Vagina (tissue), 2 donors: ENCODE data around the gene PCDH20. TPM values are rescaled to one million over a fixed set of nuclear protein-coding genes. Genes with fewer than 3 reads are reported as not detected.

ENCODE experiments used
- DNase-seq, 2 donors: peaks; one replicate each; pipeline ENCODE4 v3.0.0-alpha.2; 2017; ENCODE audit errors: extremely low spot score in 2 of 2
- H3K27ac ChIP-seq: fragments of 200-600 bp; sonication (generic); one replicate; pipeline ENCODE4 v1.5.1; 2019
- H3K27me3 ChIP-seq: fragments of 200-600 bp; sonication (generic); one replicate; pipeline ENCODE4 v1.5.1; 2019
- H3K36me3 ChIP-seq, 2 donors: fragments of 200-600 bp; sonication (generic); one replicate each; pipeline ENCODE4 v1.5.1; 2017 to 2019
- H3K4me1 ChIP-seq: fragments of 200-600 bp; sonication (generic); one replicate; pipeline ENCODE4 v1.5.1; 2019
- H3K4me3 ChIP-seq, 2 donors: fragments of 200-600 bp; sonication (generic); 1 replicate in 1 of 2; 2 replicates in 1 of 2; pipeline ENCODE4 v1.5.1; 2016 to 2019
- H3K9me3 ChIP-seq: fragments of 200-600 bp; sonication (generic); one replicate; pipeline ENCODE4 v1.5.1; 2019
- POLR2A ChIP-seq, 2 donors: fragments of 450-650 bp; IDR thresholded peaks; one replicate each; pipeline ENCODE4 v1.6.1; 2017; ENCODE audit warnings: antibody characterized with exemption in 2 of 2, mild to moderate bottlenecking in 2 of 2, moderate library complexity in 2 of 2
- POLR2AphosphoS5 ChIP-seq, 2 donors: sonication (generic); formaldehyde crosslinking; IDR thresholded peaks; one replicate each; pipeline ENCODE4 v1.9.0; 2017; ENCODE audit warnings: antibody characterized with exemption in 2 of 2, mild to moderate bottlenecking in 2 of 2, low read depth in 1 of 2; ENCODE audit not compliant: insufficient read depth in 1 of 2
- intact Hi-C: fragments of 100-400 bp; cut with DNase I; formaldehyde crosslinking; loops from one replicate; pipeline ENCODE4 v1.15.1; 2023
- total RNA-seq: library from RNA; depleted of rRNA; stranded (reverse); fragments of >200 nt; gene quantifications from one replicate; pipeline ENCODE4 v1.2.3, GENCODE V29; 2016
- TF ChIP-seq, protein P1 (sequence below), 3 experiments: fragments of 450-650 bp in 2 of 3; fragments of 200-600 bp in 1 of 3; sonication (generic) in 1 of 3; IDR thresholded peaks; one replicate each; pipeline ENCODE4 v1.5.1; 2017 to 2019; ENCODE audit warnings: antibody characterized with exemption in 3 of 3, mild to moderate bottlenecking in 2 of 3, moderate library complexity in 2 of 3

Gene PCDH20, protein sequence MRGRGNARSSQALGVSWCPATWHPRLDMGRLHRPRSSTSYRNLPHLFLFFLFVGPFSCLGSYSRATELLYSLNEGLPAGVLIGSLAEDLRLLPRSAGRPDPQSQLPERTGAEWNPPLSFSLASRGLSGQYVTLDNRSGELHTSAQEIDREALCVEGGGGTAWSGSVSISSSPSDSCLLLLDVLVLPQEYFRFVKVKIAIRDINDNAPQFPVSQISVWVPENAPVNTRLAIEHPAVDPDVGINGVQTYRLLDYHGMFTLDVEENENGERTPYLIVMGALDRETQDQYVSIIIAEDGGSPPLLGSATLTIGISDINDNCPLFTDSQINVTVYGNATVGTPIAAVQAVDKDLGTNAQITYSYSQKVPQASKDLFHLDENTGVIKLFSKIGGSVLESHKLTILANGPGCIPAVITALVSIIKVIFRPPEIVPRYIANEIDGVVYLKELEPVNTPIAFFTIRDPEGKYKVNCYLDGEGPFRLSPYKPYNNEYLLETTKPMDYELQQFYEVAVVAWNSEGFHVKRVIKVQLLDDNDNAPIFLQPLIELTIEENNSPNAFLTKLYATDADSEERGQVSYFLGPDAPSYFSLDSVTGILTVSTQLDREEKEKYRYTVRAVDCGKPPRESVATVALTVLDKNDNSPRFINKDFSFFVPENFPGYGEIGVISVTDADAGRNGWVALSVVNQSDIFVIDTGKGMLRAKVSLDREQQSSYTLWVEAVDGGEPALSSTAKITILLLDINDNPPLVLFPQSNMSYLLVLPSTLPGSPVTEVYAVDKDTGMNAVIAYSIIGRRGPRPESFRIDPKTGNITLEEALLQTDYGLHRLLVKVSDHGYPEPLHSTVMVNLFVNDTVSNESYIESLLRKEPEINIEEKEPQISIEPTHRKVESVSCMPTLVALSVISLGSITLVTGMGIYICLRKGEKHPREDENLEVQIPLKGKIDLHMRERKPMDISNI
- 0.98 TPM for total RNA-seq

DNA sequence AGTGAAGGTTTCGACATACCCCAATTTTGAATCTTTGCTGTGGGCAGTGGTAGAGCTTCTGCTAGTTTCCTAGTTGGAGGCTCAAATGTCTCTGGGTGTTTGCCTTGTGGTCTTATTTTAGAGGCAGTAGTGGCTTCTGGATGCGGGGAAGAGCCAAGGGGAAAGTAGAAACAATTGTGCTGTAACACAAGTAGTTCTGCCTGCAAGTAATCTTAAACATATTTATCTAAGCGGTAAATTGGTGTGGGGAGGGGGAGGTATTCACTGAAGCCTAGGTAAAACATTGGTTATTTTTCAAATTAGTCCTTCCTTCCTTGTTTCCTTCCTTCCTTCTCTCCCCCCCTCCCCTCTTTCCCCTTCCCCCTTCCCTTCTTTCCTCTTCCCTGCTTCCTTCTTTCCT, at the start of gene PCDH20:
TSS of gene PCDH20 (minus strand) at position 101 of the 400 bp plus-strand sequence. CDS start 691 bp downstream, outside the sequence.
- H3K27ac ChIP-seq: no peak within 1 kb of the TSS
- intact Hi-C loops: no loop called here

DNA sequence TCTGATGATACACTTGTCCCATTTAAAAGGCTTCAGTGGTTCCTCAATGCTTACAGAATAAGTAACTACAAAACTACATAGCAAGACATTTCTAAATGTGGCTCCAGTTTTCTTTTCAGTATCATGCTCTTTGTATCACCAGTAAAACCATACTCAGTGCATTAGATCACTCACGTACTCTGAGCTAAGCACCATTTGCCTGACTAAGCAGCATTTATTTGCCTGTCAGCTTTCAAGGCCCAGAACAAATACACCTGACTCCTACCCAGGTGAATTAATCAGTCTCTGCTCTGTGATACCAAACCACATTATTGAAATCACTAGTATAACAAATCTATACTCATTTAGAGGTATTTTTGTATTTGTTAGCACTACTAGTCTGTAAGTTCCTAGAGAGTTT, 47.4 kb upstream of the PCDH20 start:
- no peak overlapping the region for H3K27ac ChIP-seq
- H3K9me3 ChIP-seq: no peaks in the 10 kb centered on the region
- H3K27me3 ChIP-seq: no peaks in the 10 kb centered on the region
- H3K36me3 ChIP-seq: no peaks in the 10 kb centered on the region
- no peak for DNase-seq
- intact Hi-C loops: no loop called here
- no peak overlapping the region for H3K4me3 ChIP-seq
- TF ChIP-seq POLR2AphosphoS5 (IDR thresholded peaks at IDR 0.05; ENCODE audit: insufficient read depth in 1 of 2, low read depth in 1 of 2) (no peak), POLR2A (IDR thresholded peaks at IDR 0.05) (no peak)
- TF ChIP-seq, protein P1, sequence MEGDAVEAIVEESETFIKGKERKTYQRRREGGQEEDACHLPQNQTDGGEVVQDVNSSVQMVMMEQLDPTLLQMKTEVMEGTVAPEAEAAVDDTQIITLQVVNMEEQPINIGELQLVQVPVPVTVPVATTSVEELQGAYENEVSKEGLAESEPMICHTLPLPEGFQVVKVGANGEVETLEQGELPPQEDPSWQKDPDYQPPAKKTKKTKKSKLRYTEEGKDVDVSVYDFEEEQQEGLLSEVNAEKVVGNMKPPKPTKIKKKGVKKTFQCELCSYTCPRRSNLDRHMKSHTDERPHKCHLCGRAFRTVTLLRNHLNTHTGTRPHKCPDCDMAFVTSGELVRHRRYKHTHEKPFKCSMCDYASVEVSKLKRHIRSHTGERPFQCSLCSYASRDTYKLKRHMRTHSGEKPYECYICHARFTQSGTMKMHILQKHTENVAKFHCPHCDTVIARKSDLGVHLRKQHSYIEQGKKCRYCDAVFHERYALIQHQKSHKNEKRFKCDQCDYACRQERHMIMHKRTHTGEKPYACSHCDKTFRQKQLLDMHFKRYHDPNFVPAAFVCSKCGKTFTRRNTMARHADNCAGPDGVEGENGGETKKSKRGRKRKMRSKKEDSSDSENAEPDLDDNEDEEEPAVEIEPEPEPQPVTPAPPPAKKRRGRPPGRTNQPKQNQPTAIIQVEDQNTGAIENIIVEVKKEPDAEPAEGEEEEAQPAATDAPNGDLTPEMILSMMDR (IDR thresholded peaks at IDR 0.05): no peak
- no peaks in the 10 kb centered on the region for H3K4me1 ChIP-seq

More for the DNA sequence above, at the start of gene PCDH20:
- Histone ChIP-seq H3K4me1 (peaks cover 11% of the 10 kb centered on the region), H3K4me3 (peak within 1 kb of the TSS; percentile 27 to 44), H3K9me3 (no peaks in the 10 kb centered on the region), H3K27me3 (no peaks in the 10 kb centered on the region), H3K36me3 (no peaks in the 10 kb centered on the region)
- TF ChIP-seq POLR2A (IDR thresholded peaks at IDR 0.05) (no peak), POLR2AphosphoS5 (IDR thresholded peaks at IDR 0.05; ENCODE audit: insufficient read depth in 1 of 2, low read depth in 1 of 2) (no peak)
- TF ChIP-seq, protein P1 (IDR thresholded peaks at IDR 0.05): no peak
- no peak for DNase-seq

DNA sequence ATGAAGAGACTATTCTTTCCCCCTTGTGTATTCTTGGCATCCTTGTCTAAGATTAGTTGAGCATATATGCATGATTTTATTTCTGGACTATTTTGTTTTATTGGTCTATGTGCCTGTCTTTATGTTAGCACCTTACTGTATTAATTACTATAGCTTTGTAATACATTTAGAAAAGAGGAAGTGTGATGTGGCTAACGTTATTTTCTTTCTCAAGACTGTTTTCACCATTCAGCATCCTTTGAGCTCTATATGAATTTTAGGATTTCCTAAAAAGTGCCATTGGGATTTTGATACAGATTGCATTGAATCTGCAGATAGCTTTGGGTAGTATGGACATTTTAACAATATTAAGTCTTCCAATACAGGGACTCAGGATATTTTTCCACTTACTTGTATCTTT, 37.5 kb upstream of the PCDH20 start:
- no peaks in the 10 kb centered on the region for H3K36me3 ChIP-seq
- H3K9me3 ChIP-seq: no peaks in the 10 kb centered on the region
- intact Hi-C loops: no loop called here

DNA sequence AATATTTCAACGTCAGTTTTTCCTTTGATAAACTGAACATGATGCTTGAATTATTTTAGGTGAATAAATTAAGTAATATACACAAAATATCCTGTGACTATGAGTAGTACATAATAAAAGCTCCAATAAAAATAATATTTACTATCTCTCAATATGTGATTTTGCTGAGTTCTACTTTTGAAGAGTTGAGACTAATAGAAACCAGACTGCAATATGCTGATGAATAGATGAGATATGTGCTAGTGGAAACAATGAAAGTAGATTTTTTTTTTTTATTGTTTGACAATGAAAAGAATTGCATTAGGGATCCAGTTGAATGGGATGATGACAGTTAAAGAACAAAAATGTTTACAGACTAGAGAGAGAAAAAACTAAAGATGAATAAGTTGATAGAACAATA, 16.4 kb upstream of the PCDH20 start:
- TF ChIP-seq, protein P1 (IDR thresholded peaks at IDR 0.05): no peak
- TF ChIP-seq POLR2AphosphoS5 (IDR thresholded peaks at IDR 0.05; ENCODE audit: insufficient read depth in 1 of 2, low read depth in 1 of 2): no peak
- TF ChIP-seq POLR2A (IDR thresholded peaks at IDR 0.05): no peak
- intact Hi-C loops: no loop called here

More for the DNA sequence above, 37.5 kb upstream of the PCDH20 start:
- no peaks in the 10 kb centered on the region for H3K27me3 ChIP-seq
- no peaks in the 10 kb centered on the region for H3K4me1 ChIP-seq
- H3K27ac ChIP-seq: no peak overlapping the region
- H3K4me3 ChIP-seq: no peak overlapping the region
- TF ChIP-seq, protein P1 (IDR thresholded peaks at IDR 0.05): no peak
- TF ChIP-seq POLR2A (IDR thresholded peaks at IDR 0.05): no peak
- TF ChIP-seq POLR2AphosphoS5 (IDR thresholded peaks at IDR 0.05; ENCODE audit: insufficient read depth in 1 of 2, low read depth in 1 of 2): no peak
- no peak for DNase-seq

More for the DNA sequence above, 16.4 kb upstream of the PCDH20 start:
- Histone ChIP-seq H3K36me3 (no peaks in the 10 kb centered on the region), H3K27me3 (no peaks in the 10 kb centered on the region), H3K27ac (no peak overlapping the region), H3K4me1 (no peaks in the 10 kb centered on the region), H3K4me3 (no peak overlapping the region), H3K9me3 (no peaks in the 10 kb centered on the region)
- DNase-seq: no peak
